ENCODE results near the gene CHAD.

CHAD gene

DNA sequence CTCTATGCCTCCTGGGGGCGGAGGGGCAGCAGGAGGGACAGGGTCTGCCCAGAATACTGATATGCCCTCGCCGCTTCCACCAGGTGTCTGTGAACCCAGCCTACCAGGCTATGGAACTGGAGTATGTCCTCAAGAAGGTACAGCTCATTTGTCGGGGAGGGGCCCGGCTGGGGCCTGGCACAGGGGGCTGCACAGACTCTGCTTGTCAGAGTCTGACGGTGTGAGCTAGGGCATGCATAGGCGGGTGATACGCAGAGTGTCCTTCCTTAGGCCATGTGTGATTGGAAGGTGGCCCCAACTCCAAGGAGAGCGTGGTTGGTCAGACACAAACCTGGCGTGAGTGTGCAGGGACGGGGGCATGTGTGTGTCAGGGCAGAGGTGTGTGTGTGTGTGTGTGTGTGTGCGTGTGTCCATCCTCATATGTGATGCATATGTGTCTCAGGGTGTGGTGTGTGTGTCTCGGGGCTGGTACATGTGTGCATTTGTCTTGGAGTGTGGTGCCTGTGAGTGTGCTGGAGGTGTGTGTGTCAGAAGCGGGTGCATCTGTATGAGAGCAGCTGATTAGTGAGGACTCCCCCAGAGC, 7.0 kb downstream of the CHAD start:
- no peak overlapping the region for H3K27ac ChIP-seq (ENCODE audit: low read depth, low read length)
- no peaks in the 10 kb centered on the region for H3K9me2 ChIP-seq (replicated peaks; ENCODE audit: insufficient read depth, low read length)
- H3K9ac ChIP-seq (ENCODE audit: low read length): no peak overlapping the region
- no peaks in the 10 kb centered on the region for H3K9me3 ChIP-seq (ENCODE audit: insufficient read depth, low read length)
- no peak overlapping the region for H3K4me3 ChIP-seq (ENCODE audit: insufficient read depth, low read length, poor library complexity, severe bottlenecking)
- TF ChIP-seq, protein P1, sequence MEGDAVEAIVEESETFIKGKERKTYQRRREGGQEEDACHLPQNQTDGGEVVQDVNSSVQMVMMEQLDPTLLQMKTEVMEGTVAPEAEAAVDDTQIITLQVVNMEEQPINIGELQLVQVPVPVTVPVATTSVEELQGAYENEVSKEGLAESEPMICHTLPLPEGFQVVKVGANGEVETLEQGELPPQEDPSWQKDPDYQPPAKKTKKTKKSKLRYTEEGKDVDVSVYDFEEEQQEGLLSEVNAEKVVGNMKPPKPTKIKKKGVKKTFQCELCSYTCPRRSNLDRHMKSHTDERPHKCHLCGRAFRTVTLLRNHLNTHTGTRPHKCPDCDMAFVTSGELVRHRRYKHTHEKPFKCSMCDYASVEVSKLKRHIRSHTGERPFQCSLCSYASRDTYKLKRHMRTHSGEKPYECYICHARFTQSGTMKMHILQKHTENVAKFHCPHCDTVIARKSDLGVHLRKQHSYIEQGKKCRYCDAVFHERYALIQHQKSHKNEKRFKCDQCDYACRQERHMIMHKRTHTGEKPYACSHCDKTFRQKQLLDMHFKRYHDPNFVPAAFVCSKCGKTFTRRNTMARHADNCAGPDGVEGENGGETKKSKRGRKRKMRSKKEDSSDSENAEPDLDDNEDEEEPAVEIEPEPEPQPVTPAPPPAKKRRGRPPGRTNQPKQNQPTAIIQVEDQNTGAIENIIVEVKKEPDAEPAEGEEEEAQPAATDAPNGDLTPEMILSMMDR (IDR thresholded peaks at IDR 0.05; ENCODE audit: insufficient read depth, low read length, poor library complexity, severe bottlenecking): no peak
- TF ChIP-seq EZH2phosphoT487 (conservative IDR thresholded peaks at IDR 0.05; ENCODE audit: low read length): no peak
- no peak overlapping the region for H3K4me2 ChIP-seq (ENCODE audit: low read depth, low read length, poor library complexity, severe bottlenecking)
- H3K27me3 ChIP-seq (ENCODE audit: low read length): no peaks in the 10 kb centered on the region
- no peaks in the 10 kb centered on the region for H3F3A ChIP-seq (ENCODE audit: insufficient read depth)
- H4K20me1 ChIP-seq (ENCODE audit: low read depth, low read length): no peaks in the 10 kb centered on the region
- no peaks in the 10 kb centered on the region for H3K36me3 ChIP-seq (ENCODE audit: low read length)
- no peak overlapping the region for H2AFZ ChIP-seq (ENCODE audit: low read depth, low read length, severe bottlenecking)
- no peaks in the 10 kb centered on the region for H3K79me2 ChIP-seq (ENCODE audit: insufficient read depth, low read length)

DNA sequence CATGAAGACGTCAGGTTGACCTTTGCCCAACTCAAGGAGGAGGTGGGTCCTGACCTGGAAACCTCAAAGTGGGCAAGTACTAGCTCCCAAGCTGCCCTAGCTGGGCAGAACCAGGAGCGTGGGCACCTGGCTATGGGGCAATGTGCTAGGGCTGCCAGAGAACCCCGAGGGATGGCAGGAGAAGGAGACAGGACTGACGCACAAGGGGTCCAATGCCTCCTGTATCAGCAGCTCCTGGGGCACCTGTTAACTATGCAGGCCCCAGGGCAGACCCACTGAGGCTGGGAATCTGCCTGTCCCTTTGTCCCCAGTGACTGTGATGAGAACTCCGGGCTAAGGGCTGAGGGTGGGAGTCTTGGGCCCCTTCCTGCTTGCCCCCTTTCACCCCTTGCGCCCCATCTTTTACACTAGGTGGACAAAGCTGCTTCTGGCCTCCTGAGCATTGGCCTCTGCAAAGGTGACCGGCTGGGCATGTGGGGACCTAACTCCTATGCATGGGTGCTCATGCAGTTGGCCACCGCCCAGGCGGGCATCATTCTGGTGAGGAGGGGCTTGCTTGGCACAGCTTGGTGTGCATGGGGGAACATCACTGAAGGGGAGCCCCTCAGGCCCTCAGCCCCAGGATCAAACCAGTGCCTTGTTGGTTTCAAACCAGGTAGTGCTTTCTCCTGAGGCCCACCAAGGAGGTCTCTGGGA, 7.7 kb downstream of the CHAD start:
- no peaks in the 10 kb centered on the region for H3K9me2 ChIP-seq (replicated peaks; ENCODE audit: insufficient read depth, low read length)
- no peaks in the 10 kb centered on the region for H3K27me3 ChIP-seq (ENCODE audit: low read length)
- H3F3A ChIP-seq (ENCODE audit: insufficient read depth): no peaks in the 10 kb centered on the region
- H3K27ac ChIP-seq (ENCODE audit: low read depth, low read length): no peak overlapping the region
- H3K9me3 ChIP-seq (ENCODE audit: insufficient read depth, low read length): no peaks in the 10 kb centered on the region
- no peaks in the 10 kb centered on the region for H3K36me3 ChIP-seq (ENCODE audit: low read length)
- no peak overlapping the region for H3K9ac ChIP-seq (ENCODE audit: low read length)
- H3K4me3 ChIP-seq (ENCODE audit: insufficient read depth, low read length, poor library complexity, severe bottlenecking): no peak overlapping the region
- H4K20me1 ChIP-seq (ENCODE audit: low read depth, low read length): no peaks in the 10 kb centered on the region
- H3K4me2 ChIP-seq (ENCODE audit: low read depth, low read length, poor library complexity, severe bottlenecking): no peak overlapping the region
- no peaks in the 10 kb centered on the region for H3K79me2 ChIP-seq (ENCODE audit: insufficient read depth, low read length)
- H2AFZ ChIP-seq (ENCODE audit: low read depth, low read length, severe bottlenecking): no peak overlapping the region
- no peak for TF ChIP-seq EZH2phosphoT487 (conservative IDR thresholded peaks at IDR 0.05; ENCODE audit: low read length)
- TF ChIP-seq, protein P1 (IDR thresholded peaks at IDR 0.05; ENCODE audit: insufficient read depth, low read length, poor library complexity, severe bottlenecking): no peak

DNA sequence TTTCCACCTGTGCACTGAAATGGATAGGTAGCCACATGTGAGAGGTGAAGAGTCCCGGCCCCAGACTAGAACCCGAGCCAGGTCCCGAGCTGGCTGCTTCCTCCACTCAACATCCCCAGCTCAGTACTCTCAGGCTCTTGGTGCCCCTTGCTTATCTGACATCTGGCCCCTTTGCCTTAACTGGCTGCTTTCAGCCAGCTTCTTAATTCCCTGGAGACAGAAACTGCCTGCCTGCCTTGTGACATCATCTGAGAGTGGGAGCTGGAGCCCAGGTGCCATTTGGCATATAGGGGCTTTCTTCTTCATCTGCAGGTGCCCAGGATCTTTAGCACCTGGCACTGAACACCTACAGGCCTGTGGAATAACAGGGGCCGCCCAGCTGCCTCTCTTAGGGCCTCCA, 8.9 kb downstream of the CHAD start:
- Histone ChIP-seq H3K79me2 (ENCODE audit: insufficient read depth, low read length) (no peaks in the 10 kb centered on the region), H3K4me3 (ENCODE audit: insufficient read depth, low read length, poor library complexity, severe bottlenecking) (no peak overlapping the region), H3K27ac (ENCODE audit: low read depth, low read length) (no peak overlapping the region), H3K36me3 (ENCODE audit: low read length) (no peaks in the 10 kb centered on the region), H3K4me2 (ENCODE audit: low read depth, low read length, poor library complexity, severe bottlenecking) (no peak overlapping the region), H3K9me2 (replicated peaks; ENCODE audit: insufficient read depth, low read length) (no peaks in the 10 kb centered on the region), H2AFZ (ENCODE audit: low read depth, low read length, severe bottlenecking) (no peak overlapping the region), H3K9me3 (ENCODE audit: insufficient read depth, low read length) (no peaks in the 10 kb centered on the region), H3K27me3 (ENCODE audit: low read length) (no peaks in the 10 kb centered on the region), H4K20me1 (ENCODE audit: low read depth, low read length) (no peaks in the 10 kb centered on the region), H3K9ac (ENCODE audit: low read length) (no peak overlapping the region), H3F3A (ENCODE audit: insufficient read depth) (no peaks in the 10 kb centered on the region)
- TF ChIP-seq EZH2phosphoT487 (conservative IDR thresholded peaks at IDR 0.05; ENCODE audit: low read length): no peak
- TF ChIP-seq, protein P1 (IDR thresholded peaks at IDR 0.05; ENCODE audit: insufficient read depth, low read length, poor library complexity, severe bottlenecking): no peak

All from SU-DHL-6 (cell line).